ENCODE results near the gene PLA2G4C. TPM values are rescaled to one million over a fixed set of nuclear protein-coding genes. Genes with fewer than 3 reads are reported as not detected.

Gene PLA2G4C
- total and polyA plus RNA-seq, 8 donors: 2.9 to 21.7 (median 11.3) TPM

DNA sequence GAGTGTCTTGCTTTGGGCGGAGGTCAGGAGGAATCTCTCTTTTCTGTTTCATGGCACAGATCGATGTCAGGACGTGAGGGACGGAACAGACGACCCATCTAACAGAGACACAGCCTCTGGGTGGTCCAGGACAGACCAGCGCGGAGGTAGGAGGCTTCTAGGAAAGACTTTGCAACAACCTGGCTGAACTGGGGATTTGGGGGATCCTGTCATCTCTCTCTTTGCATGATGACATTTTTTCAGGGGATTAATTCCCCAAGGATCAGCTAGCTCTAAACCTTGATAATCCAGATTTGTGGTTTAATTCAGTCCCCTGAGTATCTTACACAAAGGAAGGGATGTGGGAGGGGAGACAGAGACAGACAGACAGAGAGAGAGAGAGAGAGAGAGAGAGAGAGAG is 81.2 kb downstream of the PLA2G4C start:
- Histone ChIP-seq H3K4me1 (no peaks in the 10 kb centered on the region), H3K27me3 (peaks cover 0 to 3% (median 0%) of the 10 kb centered on the region in 4 donors), H3K4me3 (no peak overlapping the region), H3K27ac (no peak overlapping the region), H3K9me3 (no peaks in the 10 kb centered on the region), H3K36me3 (no peaks in the 10 kb centered on the region)
- intact Hi-C loops (cut with DNase I): no loop called here
- no peak for FAIRE-seq
- no peak for ATAC-seq
- 53 to 65% methylated on average over 7 of the region's 7 CpGs for WGBS, 2 donors
- TF ChIP-seq, protein P1, sequence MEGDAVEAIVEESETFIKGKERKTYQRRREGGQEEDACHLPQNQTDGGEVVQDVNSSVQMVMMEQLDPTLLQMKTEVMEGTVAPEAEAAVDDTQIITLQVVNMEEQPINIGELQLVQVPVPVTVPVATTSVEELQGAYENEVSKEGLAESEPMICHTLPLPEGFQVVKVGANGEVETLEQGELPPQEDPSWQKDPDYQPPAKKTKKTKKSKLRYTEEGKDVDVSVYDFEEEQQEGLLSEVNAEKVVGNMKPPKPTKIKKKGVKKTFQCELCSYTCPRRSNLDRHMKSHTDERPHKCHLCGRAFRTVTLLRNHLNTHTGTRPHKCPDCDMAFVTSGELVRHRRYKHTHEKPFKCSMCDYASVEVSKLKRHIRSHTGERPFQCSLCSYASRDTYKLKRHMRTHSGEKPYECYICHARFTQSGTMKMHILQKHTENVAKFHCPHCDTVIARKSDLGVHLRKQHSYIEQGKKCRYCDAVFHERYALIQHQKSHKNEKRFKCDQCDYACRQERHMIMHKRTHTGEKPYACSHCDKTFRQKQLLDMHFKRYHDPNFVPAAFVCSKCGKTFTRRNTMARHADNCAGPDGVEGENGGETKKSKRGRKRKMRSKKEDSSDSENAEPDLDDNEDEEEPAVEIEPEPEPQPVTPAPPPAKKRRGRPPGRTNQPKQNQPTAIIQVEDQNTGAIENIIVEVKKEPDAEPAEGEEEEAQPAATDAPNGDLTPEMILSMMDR (IDR thresholded peaks at IDR 0.05): no peak
- DNase-seq: no peak

DNA sequence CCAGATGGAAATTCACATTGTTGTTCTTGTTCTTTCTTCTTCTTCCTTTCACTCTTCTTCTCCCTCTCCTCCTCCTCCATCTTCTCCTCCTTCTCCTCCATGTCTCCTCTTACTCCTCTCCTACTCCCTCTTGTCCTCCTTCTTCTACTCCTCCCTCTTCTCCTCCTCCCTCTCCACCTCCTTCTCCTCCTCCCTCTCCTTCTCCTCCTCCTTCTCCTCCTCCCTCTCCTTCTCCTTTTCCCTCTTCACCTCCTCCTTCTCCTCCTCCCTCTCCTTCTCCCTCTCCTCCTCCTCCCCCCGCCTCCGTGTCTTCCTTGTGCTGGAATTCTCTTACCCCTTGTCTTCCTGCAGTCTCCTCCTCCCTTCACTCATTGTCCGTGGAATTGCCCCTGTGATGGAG is 85.1 kb downstream of the PLA2G4C start:
- Histone ChIP-seq H3K9me3 (no peaks in the 10 kb centered on the region), H3K4me1 (no peaks in the 10 kb centered on the region), H3K27ac (no peak overlapping the region), H3K27me3 (peaks cover 0 to 3% (median 0%) of the 10 kb centered on the region in 4 donors), H3K36me3 (no peaks in the 10 kb centered on the region), H3K4me3 (no peak overlapping the region)
- DNase-seq: no peak
- no peak for ATAC-seq
- FAIRE-seq: no peak
- WGBS, 2 donors: 42 to 58% methylated on average over 3 of the region's 3 CpGs
- TF ChIP-seq, protein P1 (IDR thresholded peaks at IDR 0.05): no peak
- intact Hi-C loops (cut with DNase I): no loop called here

DNA sequence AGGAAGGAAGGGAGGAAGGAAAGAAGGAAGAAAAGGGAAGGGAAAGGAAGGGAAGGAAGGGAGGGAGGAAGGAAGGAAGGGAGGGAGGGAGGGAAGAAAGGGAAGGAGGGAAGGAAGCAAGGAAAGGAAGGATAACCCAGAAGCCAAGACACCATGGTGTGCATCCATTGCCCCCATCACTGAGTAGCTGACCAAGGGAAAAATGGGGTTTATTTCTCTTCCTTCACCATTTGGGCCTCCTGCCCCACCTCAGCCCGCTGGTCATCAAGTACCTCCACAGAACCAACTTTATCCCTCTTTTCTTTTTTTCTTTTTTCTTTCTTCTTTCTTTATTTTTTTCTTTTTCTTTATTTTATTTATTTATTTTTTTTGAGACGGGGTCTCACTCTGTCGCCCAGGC is 87.1 kb downstream of the PLA2G4C start:
- FAIRE-seq (no peak), DNase-seq (no peak), ATAC-seq (no peak)
- H3K4me3 ChIP-seq: no peak overlapping the region
- TF ChIP-seq, protein P1 (IDR thresholded peaks at IDR 0.05): no peak
- WGBS, 2 donors: 71 to 86% methylated on average over 3 of the region's 3 CpGs
- no peak overlapping the region for H3K27ac ChIP-seq
- H3K9me3 ChIP-seq: no peaks in the 10 kb centered on the region
- no peaks in the 10 kb centered on the region for H3K4me1 ChIP-seq
- no peaks in the 10 kb centered on the region for H3K36me3 ChIP-seq
- intact Hi-C loops (cut with DNase I): no loop called here
- H3K27me3 ChIP-seq: no peaks in the 10 kb centered on the region

DNA sequence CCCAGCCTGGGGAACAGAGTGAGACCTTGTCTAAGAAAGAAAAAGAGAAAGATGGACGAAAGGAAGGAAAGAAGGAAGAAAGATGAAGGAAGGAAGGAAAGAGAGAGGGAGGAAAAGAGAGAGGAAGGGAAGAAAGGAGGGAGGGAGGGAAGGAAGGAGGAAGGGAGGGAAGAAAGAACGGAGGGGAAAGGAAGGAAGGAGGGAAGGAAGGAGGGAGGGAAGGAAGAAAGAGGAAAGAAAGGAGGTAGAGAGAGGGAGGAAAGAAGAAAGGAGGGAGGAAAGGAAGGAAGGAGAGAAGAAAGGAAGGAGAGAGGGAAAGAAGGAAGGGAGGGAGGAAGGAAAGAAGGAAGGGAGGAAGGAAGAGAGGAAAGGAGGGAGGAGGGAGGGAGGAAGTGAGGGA is 87.6 kb downstream of the PLA2G4C start:
- TF ChIP-seq, protein P1 (IDR thresholded peaks at IDR 0.05): no peak
- intact Hi-C loops (cut with DNase I): no loop called here
- Histone ChIP-seq H3K9me3 (no peaks in the 10 kb centered on the region), H3K36me3 (no peaks in the 10 kb centered on the region), H3K4me3 (no peak overlapping the region), H3K27ac (no peak overlapping the region), H3K4me1 (no peaks in the 10 kb centered on the region), H3K27me3 (no peaks in the 10 kb centered on the region)
- FAIRE-seq (no peak), DNase-seq (no peak), ATAC-seq (no peak)
- 37 to 50% methylated on average over 2 of the region's 2 CpGs for WGBS, 2 donors

DNA sequence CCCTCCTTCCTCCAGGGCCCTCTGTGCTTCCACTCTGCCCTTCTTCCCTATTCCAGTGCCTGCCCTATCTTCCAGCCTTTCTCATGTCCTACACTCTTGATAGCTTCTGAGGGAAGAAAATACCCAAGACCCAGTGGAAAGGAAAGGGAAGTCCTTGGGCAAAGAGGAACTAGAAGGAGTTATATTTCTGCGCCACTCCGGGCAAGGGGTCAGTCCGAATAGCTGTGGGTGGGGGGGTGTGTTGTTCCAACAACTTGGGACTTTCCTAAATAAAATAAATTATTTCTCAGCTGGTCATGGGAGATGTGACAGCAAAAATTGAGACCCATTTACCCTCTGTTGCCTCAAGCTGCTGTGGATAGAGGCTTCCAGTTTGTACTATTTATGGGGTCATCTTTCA is 89.9 kb downstream of the PLA2G4C start:
- FAIRE-seq (no peak), DNase-seq (no peak), ATAC-seq (no peak)
- no peaks in the 10 kb centered on the region for H3K4me1 ChIP-seq
- TF ChIP-seq, protein P1 (IDR thresholded peaks at IDR 0.05): no peak
- intact Hi-C loops (cut with DNase I): no loop called here
- no peak overlapping the region for H3K27ac ChIP-seq
- no peaks in the 10 kb centered on the region for H3K27me3 ChIP-seq
- no peak overlapping the region for H3K4me3 ChIP-seq
- WGBS, 2 donors: 73 to 76% methylated on average over 3 of the region's 3 CpGs
- H3K9me3 ChIP-seq: no peaks in the 10 kb centered on the region
- no peaks in the 10 kb centered on the region for H3K36me3 ChIP-seq
